ENCODE results near the gene DIO3. TPM values are rescaled to one million over a fixed set of nuclear protein-coding genes. Genes with fewer than 3 reads are reported as not detected.

DIO3 gene
- polyA plus RNA-seq, 2 donors, result 0.20 to 0.64 TPM

DNA sequence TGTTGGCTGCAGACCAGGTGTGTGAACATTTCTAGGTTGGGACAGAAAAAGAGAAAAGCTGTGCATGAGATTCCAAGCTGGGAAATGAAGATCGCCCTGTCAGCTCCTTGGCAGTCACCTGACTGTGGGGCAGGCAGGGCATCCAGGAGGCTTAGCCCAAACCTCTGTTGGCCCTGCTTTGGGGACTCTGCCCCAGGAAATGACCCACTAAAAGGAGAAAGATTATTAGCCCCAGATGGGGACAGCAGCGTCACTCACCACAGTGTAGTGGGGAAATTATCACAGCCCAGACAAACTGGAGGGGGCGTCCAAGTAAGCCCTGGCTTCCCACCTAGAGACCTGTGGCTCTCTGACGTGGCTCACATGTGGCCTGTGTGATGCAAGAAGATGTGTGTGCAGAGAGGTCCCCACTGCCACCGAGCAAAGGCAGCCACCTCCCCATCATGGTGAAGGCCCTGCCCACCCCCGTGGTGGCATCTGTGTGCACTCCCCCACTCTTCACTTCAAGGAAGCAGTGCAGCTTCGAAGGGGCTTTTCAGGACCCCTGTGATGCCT is 39.1 kb downstream of the DIO3 start:
- Histone ChIP-seq H3K4me3 (ENCODE audit: low read depth in 1 of 2, low read length in 2 of 2) (no peak overlapping the region), H3K4me1 (ENCODE audit: control insufficient read depth in 2 of 2, insufficient read depth in 2 of 2, low read length in 1 of 2) (peaks cover 0 to 5% of the 10 kb centered on the region in 2 donors), H3K27me3 (ENCODE audit: control insufficient read depth in 1 of 2, insufficient read depth in 2 of 2, low read length in 2 of 2) (no peaks in the 10 kb centered on the region), H3K27ac (ENCODE audit: low read depth in 2 of 2, low read length in 1 of 2) (no peak overlapping the region), H3K36me3 (ENCODE audit: control insufficient read depth in 2 of 2, insufficient read depth in 2 of 2, low read length in 1 of 2) (no peaks in the 10 kb centered on the region), H3K9me3 (ENCODE audit: control insufficient read depth in 2 of 2, insufficient read depth in 1 of 2, low read depth in 1 of 2, low read length in 1 of 2) (peaks cover 0 to 3% of the 10 kb centered on the region in 2 donors)
- 71 to 74% methylated on average over 7 of the region's 7 CpGs for WGBS, 2 donors

- Histone ChIP-seq H3K9me3 (ENCODE audit: control insufficient read depth in 2 of 2, insufficient read depth in 1 of 2, low read depth in 1 of 2, low read length in 1 of 2) (peaks cover 0 to 3% of the 10 kb centered on the region in 2 donors), H3K27me3 (ENCODE audit: control insufficient read depth in 1 of 2, insufficient read depth in 2 of 2, low read length in 2 of 2) (no peaks in the 10 kb centered on the region), H3K27ac (ENCODE audit: low read depth in 2 of 2, low read length in 1 of 2) (no peak overlapping the region), H3K4me1 (ENCODE audit: control insufficient read depth in 2 of 2, insufficient read depth in 2 of 2, low read length in 1 of 2) (peaks cover 0 to 5% of the 10 kb centered on the region in 2 donors), H3K4me3 (ENCODE audit: low read depth in 1 of 2, low read length in 2 of 2) (no peak overlapping the region), H3K36me3 (ENCODE audit: control insufficient read depth in 2 of 2, insufficient read depth in 2 of 2, low read length in 1 of 2) (no peaks in the 10 kb centered on the region)
- WGBS, 2 donors, result 82 to 85% methylated on average over 12 of the region's 12 CpGs
Measured at GRCh38 chr14:101600891-101601605, 39.8 kb downstream of the DIO3 start.

DNA sequence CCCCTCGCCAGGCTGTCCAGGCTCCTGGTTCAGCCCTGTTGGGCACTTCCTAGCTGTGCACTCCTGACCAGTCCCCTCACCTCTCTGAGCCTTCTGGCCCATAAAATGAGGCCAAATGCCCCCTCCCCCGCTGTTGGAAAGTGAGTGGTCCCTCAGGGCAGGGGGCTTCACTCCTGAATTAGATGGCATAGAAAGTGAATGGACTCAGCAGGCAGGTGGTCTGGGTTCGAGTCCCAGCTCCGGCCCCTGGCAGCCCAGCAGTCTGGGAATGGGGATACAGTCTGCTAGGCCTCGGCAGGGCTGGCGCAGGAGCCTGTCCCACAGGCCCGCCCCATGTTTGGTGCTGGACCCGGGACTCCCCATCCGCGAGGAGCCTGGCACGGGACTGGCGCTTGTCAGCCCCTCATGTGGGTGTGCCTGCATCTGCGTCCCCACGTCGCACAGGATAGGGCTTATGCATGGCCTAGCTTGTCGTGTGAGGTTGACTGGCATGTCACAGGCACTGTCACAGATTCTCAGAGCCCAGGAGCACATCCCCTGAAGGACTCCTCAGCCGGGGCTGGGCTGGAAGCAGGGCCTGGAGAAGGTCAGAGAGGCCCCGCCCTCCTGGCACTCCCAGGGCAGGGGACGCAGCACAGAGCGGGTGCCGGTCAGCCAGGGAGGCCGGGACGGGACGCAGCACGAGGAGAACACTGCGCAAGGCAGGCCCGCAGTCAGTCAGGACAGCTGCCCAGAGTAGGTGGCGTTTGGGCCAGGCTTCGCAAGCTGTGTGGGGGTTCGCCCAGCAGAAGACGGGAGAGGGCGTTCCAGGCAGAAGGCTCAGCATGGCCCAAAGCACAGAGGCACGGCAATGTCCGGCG is 40.5 kb downstream of the DIO3 start:
- WGBS, 2 donors, result 87 to 90% methylated on average over 35 of the region's 35 CpGs
- H3K9me3 ChIP-seq (ENCODE audit: control insufficient read depth in 2 of 2, insufficient read depth in 1 of 2, low read depth in 1 of 2, low read length in 1 of 2), result peaks cover 0 to 2% of the 10 kb centered on the region in 2 donors
- H3K4me3 ChIP-seq (ENCODE audit: low read depth in 1 of 2, low read length in 2 of 2), result no peak overlapping the region
- no peak overlapping the region for H3K27ac ChIP-seq (ENCODE audit: low read depth in 2 of 2, low read length in 1 of 2)
- peaks cover 0 to under 1% of the 10 kb centered on the region in 2 donors for H3K4me1 ChIP-seq (ENCODE audit: control insufficient read depth in 2 of 2, insufficient read depth in 2 of 2, low read length in 1 of 2)
- no peaks in the 10 kb centered on the region for H3K36me3 ChIP-seq (ENCODE audit: control insufficient read depth in 2 of 2, insufficient read depth in 2 of 2, low read length in 1 of 2)
- no peaks in the 10 kb centered on the region for H3K27me3 ChIP-seq (ENCODE audit: control insufficient read depth in 1 of 2, insufficient read depth in 2 of 2, low read length in 2 of 2)

- H3K27me3 ChIP-seq (ENCODE audit: control insufficient read depth in 1 of 2, insufficient read depth in 2 of 2, low read length in 2 of 2), result no peaks in the 10 kb centered on the region
- WGBS, 2 donors, result 89 to 93% methylated on average over 11 to 12 of the region's 12 CpGs
Measured at GRCh38 chr14:101602466-101602840, 41.2 kb downstream of the DIO3 start.

GRCh38 chr14:101603096-101603495 is 41.8 kb downstream of the DIO3 start:
- no peaks in the 10 kb centered on the region for H3K36me3 ChIP-seq (ENCODE audit: control insufficient read depth in 2 of 2, insufficient read depth in 2 of 2, low read length in 1 of 2)
- H3K4me1 ChIP-seq (ENCODE audit: control insufficient read depth in 2 of 2, insufficient read depth in 2 of 2, low read length in 1 of 2), result no peaks in the 10 kb centered on the region
- H3K4me3 ChIP-seq (ENCODE audit: low read depth in 1 of 2, low read length in 2 of 2), result no peak overlapping the region
- peaks cover 0 to 2% of the 10 kb centered on the region in 2 donors for H3K9me3 ChIP-seq (ENCODE audit: control insufficient read depth in 2 of 2, insufficient read depth in 1 of 2, low read depth in 1 of 2, low read length in 1 of 2)
- H3K27me3 ChIP-seq (ENCODE audit: control insufficient read depth in 1 of 2, insufficient read depth in 2 of 2, low read length in 2 of 2), result no peaks in the 10 kb centered on the region
- WGBS, 2 donors, result 89 to 90% methylated on average over 8 of the region's 8 CpGs
- no peak overlapping the region for H3K27ac ChIP-seq (ENCODE audit: low read depth in 2 of 2, low read length in 1 of 2)

More at GRCh38 chr14:101602466-101602840, 41.2 kb downstream of the DIO3 start:
- Histone ChIP-seq H3K4me3 (ENCODE audit: low read depth in 1 of 2, low read length in 2 of 2) (no peak overlapping the region), H3K36me3 (ENCODE audit: control insufficient read depth in 2 of 2, insufficient read depth in 2 of 2, low read length in 1 of 2) (no peaks in the 10 kb centered on the region), H3K9me3 (ENCODE audit: control insufficient read depth in 2 of 2, insufficient read depth in 1 of 2, low read depth in 1 of 2, low read length in 1 of 2) (peaks cover 0 to 2% of the 10 kb centered on the region in 2 donors), H3K4me1 (ENCODE audit: control insufficient read depth in 2 of 2, insufficient read depth in 2 of 2, low read length in 1 of 2) (no peaks in the 10 kb centered on the region), H3K27ac (ENCODE audit: low read depth in 2 of 2, low read length in 1 of 2) (no peak overlapping the region)

DNA sequence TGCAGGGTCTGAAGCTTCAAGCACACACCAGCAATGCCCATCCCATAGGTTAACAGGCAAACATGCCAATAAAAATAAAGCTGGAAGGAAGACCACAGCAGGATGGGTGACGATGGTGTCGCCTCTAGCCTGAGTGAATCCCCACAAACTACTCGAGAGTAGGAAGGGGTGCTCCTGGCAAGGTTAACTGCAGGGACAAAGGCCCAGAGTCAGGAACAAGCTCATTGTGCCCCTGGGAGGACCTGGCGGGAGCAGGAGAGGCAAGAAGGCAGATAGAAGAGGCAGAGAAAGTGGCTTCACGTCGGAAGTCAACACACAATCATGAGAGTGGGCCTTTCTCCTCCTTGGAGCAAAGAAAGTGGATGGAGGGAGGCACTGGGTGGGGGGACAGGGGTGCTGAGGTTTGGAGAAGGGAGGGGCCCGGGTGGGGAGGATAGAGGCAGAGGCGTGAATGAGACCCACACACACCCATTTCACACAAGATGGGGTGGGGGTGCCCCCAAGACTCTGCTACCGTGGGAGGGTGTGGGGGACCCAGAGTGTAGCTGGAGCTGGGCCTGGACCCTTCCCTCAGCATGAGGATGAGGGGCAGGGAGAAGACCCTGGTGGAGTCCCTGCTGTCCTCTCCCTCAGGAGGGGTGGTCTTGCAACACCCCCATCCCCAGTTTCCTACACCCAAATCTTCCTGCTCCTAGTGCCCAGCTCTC is 43.1 kb downstream of the DIO3 start:
- H3K4me3 ChIP-seq (ENCODE audit: low read depth in 1 of 2, low read length in 2 of 2), result no peak overlapping the region
- WGBS, 2 donors, result 79 to 84% methylated on average over 9 of the region's 9 CpGs
- H3K9me3 ChIP-seq (ENCODE audit: control insufficient read depth in 2 of 2, insufficient read depth in 1 of 2, low read depth in 1 of 2, low read length in 1 of 2), result peaks cover 0 to 2% of the 10 kb centered on the region in 2 donors
- H3K27ac ChIP-seq (ENCODE audit: low read depth in 2 of 2, low read length in 1 of 2), result no peak overlapping the region
- H3K36me3 ChIP-seq (ENCODE audit: control insufficient read depth in 2 of 2, insufficient read depth in 2 of 2, low read length in 1 of 2), result no peaks in the 10 kb centered on the region
- no peaks in the 10 kb centered on the region for H3K27me3 ChIP-seq (ENCODE audit: control insufficient read depth in 1 of 2, insufficient read depth in 2 of 2, low read length in 2 of 2)
- H3K4me1 ChIP-seq (ENCODE audit: control insufficient read depth in 2 of 2, insufficient read depth in 2 of 2, low read length in 1 of 2), result no peaks in the 10 kb centered on the region

DNA sequence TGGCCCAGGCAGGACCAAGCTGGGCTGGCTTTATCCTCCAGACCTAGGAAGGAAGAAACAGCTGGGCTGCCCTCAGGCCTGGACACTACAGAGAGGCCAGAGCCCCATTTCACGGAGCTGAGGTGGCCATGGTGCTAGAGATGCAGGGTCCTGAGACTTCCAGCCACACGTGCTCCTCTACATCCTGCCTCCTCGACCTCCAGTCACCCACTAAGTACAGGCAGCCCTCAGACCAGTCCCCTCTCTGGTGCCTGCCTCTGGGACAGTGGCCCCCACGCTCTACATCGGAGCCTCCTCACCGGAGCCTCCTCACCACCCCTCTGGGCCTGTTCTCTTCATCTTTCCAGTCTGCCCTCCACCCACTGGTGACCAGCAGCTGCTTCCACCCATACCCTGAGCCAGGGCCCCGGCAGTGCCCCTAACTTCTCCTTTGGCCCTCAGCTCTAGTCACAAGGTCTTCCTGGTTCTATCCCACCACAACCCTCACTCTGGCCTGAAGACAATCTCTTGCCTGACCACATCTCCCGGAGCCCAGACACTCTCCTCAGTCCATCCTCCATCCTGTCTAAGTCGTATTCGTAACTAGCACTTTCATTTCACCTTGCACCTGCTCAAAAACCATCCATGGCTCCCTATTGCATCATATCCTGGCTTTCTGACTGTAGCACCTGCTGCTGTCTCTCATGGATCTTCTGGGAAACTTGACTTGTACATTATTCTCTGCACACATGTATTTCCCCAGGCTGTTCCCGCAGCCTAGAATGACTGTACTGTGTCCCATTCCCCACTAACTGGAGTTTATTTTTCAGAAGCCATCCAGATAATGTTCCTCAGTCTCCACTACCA is 43.9 kb downstream of the DIO3 start:
- Histone ChIP-seq H3K4me3 (ENCODE audit: low read depth in 1 of 2, low read length in 2 of 2) (no peak overlapping the region), H3K4me1 (ENCODE audit: control insufficient read depth in 2 of 2, insufficient read depth in 2 of 2, low read length in 1 of 2) (no peaks in the 10 kb centered on the region), H3K27me3 (ENCODE audit: control insufficient read depth in 1 of 2, insufficient read depth in 2 of 2, low read length in 2 of 2) (no peaks in the 10 kb centered on the region), H3K27ac (ENCODE audit: low read depth in 2 of 2, low read length in 1 of 2) (no peak overlapping the region), H3K36me3 (ENCODE audit: control insufficient read depth in 2 of 2, insufficient read depth in 2 of 2, low read length in 1 of 2) (no peaks in the 10 kb centered on the region), H3K9me3 (ENCODE audit: control insufficient read depth in 2 of 2, insufficient read depth in 1 of 2, low read depth in 1 of 2, low read length in 1 of 2) (no peaks in the 10 kb centered on the region)
- WGBS, 2 donors, result 84% methylated on average over 11 of the region's 11 CpGs

DNA sequence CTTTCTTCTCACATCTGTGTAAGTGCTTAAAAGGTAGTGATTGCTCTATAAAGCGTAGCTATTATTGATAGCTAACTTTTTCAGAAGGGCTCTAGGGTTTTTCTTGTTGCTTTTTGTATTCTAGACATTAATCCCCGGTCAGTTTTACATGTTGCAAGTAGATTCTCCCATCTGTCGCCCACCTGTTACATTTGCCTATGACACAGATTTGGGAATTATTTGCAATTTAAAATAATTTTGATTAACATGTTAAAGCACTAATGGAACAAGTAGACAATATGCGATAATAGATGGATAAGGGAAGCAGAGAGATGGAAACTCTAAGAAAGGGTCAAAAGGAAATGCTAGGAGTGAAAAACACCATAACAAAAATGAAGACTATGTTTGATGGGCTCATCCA is 44.5 kb downstream of the DIO3 start:
- no peak overlapping the region for H3K27ac ChIP-seq (ENCODE audit: low read depth in 2 of 2, low read length in 1 of 2)
- H3K9me3 ChIP-seq (ENCODE audit: control insufficient read depth in 2 of 2, insufficient read depth in 1 of 2, low read depth in 1 of 2, low read length in 1 of 2), result no peaks in the 10 kb centered on the region
- no peaks in the 10 kb centered on the region for H3K4me1 ChIP-seq (ENCODE audit: control insufficient read depth in 2 of 2, insufficient read depth in 2 of 2, low read length in 1 of 2)
- no peaks in the 10 kb centered on the region for H3K27me3 ChIP-seq (ENCODE audit: control insufficient read depth in 1 of 2, insufficient read depth in 2 of 2, low read length in 2 of 2)
- no peak overlapping the region for H3K4me3 ChIP-seq (ENCODE audit: low read depth in 1 of 2, low read length in 2 of 2)
- no peaks in the 10 kb centered on the region for H3K36me3 ChIP-seq (ENCODE audit: control insufficient read depth in 2 of 2, insufficient read depth in 2 of 2, low read length in 1 of 2)
- WGBS, 2 donors, result 83 to 84% methylated on average over 4 of the region's 4 CpGs
